Stimulated activated CD4-positive, alpha-beta T cell treated with anti-CD3 and anti-CD28 coated beads, Interleukin-4, amount 100 ng/mL, for 48 hours (primary cell): ENCODE measurements around the gene RSRP1.
"Not testable (repeated sequence)": the region's sequence is repeated elsewhere in the genome, so short reads cannot be mapped to it uniquely, and the experiment has no call there.

ENCODE experiments used
- DNase-seq, 2 donors: peaks; one replicate each; pipeline ENCODE4 v3.0.0-alpha.2; 2020; ENCODE audit warnings: low read depth in 2 of 2

The RSRP1 gene

GRCh38 chr1:25257196-25257595, 9.9 kb upstream of the RSRP1 start:
- DNase-seq, result no peak

- DNase-seq, result no peak
These were observed 9.3 kb upstream of the RSRP1 start for GRCh38 chr1:25256578-25256965.

DNA sequence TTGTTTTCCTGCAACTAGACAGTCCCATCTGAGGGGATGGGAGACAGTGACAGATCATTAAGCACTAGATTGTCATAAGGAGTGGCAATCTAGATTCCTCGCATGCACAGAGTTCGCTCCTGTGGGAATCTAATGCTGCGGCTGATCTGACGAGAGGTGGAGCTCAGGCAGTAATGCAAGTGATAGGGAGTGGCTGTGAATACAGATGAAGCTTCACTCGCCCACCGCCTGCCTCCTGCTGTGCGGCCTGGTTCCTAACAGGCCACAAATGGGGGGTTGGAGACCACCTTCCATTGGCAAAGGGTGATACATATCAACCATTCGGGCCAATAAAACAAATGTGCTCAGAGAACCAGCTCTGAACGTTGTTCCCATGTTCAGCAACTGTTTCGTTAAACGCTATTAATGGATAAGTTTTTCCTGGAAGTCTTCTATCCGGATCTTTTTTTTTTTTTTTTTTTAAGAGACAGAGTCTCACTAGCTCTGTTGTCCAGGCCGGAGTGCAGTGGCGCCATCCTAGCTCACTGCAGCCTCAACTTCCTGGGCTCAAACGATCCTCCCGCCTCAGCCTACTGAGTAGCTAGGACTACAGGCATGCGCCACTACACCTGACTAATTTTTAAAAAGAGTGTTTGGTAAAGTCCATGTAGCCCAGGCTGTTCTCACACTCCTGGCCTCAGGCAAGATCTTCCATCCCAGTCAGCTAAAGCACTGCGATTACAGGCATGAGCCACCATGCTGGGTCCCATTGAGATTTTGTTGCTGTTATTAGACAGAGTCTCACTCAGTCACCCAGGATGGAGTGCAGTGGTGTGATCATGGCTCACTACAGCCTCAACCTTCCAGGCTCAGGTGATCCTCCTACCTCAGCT, 8.7 kb upstream of the RSRP1 start:
- no peak for DNase-seq

- no peak for DNase-seq
These were observed 6.7 kb upstream of the RSRP1 start for GRCh38 chr1:25253911-25254310.

DNA sequence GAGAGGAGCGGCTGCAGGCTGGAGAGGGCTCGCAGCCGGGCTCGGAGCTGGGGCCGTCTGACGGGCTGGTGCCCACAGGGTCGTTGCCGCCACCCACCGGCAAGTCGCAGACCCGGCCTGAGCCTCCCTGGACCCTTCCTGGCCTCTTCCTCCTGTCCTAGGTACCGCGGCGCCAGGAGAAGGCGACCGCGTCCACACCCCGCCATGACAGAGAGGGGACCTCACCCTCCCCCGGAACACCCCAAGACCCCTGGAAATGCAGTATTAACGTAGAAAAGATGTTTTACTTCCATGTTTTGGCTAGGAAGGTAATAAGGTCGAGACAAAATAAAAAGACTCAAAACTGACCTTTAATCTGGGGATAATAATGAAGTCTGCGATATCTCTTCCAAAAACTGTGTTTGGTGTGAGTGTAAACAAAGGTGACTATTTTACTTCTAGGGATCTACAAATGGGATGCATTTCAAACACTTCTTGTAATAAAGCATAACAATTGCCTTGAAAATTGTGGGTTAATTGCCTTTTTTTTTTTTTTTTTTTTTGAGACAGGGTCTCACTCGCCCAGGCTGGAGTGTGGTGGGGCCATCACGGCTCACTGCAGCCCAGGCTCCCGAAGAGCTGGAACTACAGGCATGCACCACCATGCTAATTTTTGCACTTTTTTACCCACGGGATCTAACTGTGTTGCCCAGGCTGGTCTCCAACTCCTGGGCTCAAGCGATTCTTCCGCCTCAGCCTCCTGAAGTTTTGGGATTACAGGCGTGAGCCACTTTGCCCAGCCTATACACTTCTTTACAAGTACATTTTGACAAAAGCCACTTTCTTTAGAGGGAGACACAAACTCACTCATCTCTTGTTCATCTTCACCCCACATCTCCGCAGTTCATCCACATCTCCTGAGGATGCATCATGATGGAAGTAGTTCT, 838 bp upstream of the RSRP1 start:
- DNase-seq, result no peak

DNA sequence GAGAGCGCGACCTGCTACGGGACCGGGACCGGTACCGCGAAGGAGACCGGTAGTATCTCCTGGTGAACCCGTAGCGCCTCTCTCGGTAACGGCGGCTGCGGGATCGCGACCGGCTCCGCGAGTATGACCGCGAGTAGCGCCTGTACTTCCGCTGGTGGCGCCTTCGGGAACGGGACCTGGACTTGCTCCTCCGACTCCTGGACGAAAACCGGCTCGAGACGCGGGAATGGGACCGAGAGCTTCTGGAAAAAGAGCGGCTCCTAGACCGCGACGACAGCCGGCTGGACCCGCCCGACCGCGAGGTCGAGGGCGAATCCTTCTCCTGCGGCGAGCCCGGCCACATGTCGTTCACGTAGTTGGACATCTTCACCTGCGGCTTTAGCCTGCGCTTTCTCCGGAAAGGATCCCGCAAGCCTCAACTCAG, 642 bp downstream of the RSRP1 start:
- DNase-seq, result no peak

DNA sequence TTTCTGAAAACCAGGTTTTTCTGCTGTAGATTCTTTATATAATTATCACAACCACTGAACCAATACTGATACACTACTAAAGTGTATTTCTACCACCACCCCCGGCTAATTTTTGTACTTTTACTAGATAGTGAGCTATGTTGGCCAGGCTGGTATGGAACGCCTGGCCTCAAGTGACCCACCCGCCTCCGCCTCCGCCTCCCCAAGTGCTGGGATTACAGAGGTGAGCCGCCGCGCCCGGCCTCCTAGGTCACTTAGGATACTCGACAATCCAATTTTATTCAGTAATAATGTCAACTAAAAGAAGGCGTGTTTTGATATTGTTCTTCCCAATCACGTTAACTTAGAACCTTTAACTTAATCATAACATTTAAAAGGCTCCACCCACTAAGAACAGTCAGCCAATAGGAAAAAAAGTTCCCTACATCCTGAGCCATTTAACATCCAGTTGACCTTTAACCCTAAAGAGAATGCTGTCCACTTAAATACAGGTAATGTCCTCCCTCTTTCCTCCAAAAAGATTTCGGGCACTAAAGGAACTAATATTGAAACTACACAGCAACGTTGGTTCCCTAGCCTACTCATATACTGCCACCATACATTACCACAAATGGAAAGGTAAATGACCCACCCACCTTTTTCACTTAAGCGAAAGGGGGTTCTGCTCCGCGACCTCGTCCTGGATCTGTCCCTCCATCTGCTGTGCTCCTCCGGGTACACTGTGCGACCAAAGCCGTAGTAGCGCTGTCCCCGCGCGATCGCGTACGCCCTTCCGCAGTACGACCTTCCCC, 1.2 kb downstream of the RSRP1 start:
- DNase-seq, result no peak

DNA sequence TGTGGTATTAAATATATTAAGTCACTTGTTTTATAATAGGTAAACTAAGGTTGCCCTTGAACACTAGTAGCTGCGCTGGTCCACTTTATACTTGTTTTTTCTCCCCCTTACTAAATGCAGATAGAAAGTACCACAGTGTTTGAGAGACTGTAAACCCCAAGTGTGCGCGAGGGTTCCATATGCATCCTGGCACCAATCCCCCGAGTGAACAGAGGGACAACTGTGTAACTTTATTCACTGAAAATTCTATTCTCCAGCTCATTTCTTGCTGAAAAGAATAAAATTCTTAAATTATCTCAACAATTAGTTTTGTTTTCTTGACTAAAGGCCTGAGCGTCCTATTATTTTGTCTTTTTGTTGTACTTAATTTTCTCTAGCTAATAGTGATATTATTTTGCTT, 1.9 kb downstream of the RSRP1 start:
- DNase-seq, result no peak

- no peak for DNase-seq
These were observed 3.3 kb downstream of the RSRP1 start for GRCh38 chr1:25243907-25244306.

- DNase-seq, result peak; percentile 84 to 94
These were observed 7.3 kb downstream of the RSRP1 start for GRCh38 chr1:25239681-25240541.

GRCh38 chr1:25238046-25238445, 9.2 kb downstream of the RSRP1 start:
- no peak for DNase-seq

DNA sequence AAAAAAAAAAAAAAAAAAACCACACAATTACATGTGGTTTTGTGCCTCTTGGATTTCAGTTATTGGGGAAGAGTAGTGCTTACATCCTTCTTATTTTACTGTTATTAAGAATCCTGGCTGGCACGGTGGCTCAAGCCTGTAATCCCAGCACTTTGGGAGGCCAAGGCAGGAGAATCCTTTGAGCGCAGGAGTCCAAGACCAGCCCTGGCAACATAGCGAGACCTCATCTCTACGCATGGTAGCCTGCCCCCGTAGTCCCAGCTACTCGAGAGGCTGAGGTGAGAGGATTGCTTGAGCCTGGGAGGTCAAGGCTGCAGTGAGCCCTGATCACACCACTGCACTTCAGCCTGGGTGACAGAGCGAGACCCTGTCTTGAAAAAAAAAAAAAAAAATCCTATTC, 11.0 kb downstream of the RSRP1 start:
- not testable (repeated sequence) for DNase-seq

DNA sequence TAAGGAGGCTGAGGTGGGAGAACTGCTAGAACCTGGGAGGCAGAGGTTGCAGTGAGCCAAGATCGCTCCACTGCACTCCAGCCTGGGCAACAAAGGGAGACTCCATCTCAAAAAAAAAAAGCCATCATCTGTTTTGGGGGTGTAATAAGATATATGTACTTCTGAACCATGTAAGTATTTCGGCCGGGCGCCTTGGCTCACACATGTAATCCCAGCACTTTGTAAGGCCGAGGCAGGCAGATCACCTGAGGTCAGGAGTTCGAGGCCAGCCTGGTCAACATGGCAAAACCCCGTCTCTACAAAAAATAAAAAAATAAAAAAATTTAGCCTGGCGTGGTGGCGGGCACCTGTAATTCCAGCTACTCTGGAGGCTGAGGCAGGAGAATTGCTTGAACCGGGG, 11.8 kb downstream of the RSRP1 start:
- not testable (repeated sequence) for DNase-seq

DNA sequence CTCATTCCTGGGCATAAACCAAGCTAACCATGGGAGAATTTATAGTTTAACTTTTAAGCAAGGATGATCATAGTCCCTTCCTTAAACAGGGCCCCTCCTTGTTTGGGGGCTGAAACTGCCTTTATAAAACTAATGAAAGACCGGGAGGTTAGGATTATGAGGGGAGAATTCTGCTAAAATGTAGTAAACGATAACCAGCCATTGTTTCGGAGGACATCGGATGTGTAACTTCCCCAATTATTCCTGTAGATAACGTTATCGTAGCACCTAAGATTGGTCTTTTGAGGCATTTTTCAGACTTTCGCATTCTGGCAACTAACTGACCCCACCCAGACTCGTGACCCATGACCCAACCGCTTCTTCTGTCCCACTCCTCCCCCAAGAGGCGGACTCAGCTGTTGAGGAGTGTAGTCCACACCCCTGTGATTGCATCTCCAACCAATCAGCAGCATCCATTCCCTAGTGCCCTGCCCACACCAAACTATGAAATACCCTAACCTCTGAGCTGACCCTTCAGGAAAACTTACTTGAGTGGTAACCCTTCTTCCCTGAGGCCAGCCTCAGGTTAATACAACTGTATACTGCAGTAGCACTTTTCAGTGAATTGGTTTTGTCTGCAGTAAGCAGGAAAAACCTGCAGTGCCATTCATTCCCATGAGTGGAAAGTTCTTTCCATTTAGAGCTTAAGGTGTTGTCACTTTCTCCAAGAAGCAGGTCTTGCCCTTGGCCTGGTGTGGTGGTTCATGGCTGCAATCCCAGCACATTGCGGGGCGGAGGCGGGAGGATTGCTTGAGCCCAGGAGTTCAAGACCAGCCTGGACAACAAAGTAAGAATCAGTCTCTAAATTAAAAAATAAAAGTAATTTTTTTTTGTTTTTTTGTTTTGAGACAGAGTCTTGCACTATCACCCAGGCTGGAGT, 14.1 kb downstream of the RSRP1 start:
- DNase-seq, result peak; percentile 45 to 65

DNA sequence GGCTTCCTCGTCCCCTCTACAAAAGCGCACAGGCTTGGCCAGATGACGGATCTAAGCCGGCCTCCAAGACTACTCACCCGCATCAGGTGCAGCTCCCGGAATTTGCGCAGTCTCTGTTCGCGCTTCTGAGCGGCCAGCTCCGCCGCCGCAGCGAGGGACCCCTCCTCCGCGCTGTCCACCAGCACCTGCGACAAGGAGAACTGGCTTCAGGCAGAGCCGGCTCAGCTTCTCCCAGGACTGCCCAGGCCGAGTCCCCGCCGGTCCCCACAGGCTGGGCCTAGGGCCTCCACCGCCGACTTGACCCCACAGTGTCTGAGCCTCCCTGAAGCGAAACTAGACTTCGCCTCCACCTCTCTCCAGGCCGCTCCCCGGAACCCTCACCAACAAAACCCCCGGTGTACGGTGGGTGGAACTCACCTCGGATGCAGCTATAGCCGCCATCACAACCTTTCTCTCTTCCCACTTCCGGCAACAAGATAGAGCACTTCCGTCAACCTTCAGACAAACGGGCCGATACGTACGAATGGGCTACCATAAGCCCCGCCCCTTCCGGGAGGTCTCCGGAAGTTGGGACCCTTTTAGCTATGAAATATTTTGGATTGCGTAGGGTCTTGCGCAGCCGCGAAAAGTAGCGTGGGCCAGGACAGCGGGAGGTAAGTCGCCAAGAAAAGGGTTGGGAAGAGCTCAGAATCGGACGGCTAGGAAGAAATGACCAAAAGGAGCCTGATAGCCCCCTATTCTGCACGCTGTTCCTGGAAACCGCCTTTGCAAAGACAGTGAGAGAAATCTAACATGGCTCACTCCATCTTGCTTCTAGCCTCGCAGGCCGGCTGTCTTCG, 15.0 kb downstream of the RSRP1 start, which contains the start of gene SYF2:
SYF2 (minus strand) TSS at position 476 of the 839 bp plus-strand sequence; CDS start at position 441, 35 bp downstream.
- DNase-seq, result peak; percentile 78 to 85

DNA sequence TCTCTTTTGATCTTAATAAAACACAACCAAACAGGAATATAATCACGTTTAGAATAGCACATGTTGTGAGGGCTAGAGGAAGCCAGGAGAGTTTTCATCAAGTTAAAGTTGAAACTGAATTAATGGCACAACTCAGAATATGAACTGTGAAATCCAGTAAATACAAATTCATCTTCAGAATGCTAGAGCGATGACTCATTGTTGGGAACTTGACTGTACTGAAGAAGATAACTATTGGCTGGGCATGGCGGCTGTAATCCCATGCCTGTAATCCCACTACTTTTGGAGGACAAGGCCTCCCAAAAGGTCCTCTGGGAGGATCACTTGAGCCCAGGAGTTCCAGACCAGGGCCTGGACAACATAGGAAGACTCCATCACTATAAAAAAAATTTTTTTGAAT, 23.8 kb downstream of the RSRP1 start:
- DNase-seq, result no peak

DNA sequence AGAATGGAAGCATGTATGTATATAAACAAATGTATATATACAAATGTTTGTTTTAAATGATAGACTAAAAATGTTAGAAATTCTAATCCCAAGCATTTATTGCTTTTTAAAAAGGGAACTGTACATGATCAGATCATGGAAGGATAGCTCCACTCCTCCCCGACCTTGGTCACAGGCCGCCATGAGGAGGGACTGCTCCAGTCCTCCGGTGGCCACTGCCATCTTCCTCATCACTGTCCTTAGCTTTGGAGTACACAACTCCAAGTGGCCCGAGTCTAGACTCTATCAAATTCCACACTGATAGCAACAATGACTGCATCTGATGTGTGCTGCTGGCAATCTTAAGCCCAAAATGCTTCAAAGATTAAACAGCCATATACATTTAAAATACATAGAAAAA, 24.6 kb downstream of the RSRP1 start:
- DNase-seq, result no peak

DNA sequence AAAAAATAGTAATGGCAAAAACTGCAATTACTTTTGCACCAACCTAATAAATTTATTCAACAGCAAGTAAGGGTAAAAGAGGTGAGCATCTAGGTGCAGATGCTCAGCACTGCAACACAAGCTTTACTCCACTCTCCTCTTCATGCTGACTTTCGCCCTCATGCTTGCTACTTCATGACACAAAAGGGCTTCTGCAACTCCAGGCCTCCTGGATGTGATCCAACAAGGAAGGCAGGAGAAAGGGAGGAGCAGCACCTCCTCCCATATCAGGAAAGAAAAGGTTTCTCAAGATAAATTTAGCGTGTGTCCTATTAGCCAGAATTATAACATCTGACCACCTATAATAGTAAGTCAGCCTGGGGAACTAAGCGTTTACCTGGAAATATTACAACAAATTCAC, 26.6 kb downstream of the RSRP1 start:
- DNase-seq, result no peak
